ENCODE results near the gene SLC12A2.

DNA sequence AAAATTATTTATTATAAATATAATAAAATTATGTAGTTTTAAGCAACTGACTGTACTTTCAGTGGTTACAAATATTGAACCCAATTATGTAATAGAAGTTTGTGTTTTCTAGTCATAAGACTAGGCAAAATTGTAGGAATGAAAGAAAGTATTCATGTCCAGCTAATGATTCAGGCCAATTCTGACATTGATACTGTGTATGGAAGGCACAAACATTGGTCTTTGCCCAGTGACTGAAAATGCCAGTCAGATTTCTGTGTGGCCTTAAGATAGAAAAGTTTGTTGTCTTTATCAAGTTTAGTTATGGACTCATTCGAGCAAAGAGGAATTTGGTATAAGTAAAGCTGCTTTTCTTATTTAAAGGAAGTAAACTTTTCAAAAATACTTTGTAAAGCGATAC, 60.3 kb downstream of the SLC12A2 start:
- TF ChIP-seq EZH2 (IDR thresholded peaks at IDR 0.05; ENCODE audit: insufficient read depth, poor library complexity, severe bottlenecking) (no peak), EZH2phosphoT487 (IDR thresholded peaks at IDR 0.05; ENCODE audit: insufficient read depth, low read depth) (no peak)

Data from GM23248 (cell line).